GM19468 (cell line): ENCODE measurements around the gene ANAPC2.

Experiments
- ATAC-seq: cut with Tn5 transposase; IDR thresholded peaks from one replicate; pipeline ENCODE4 v1.9.1; 2021; ENCODE audit warnings: mild to moderate bottlenecking, moderate library complexity, moderate number of reproducible peaks; ENCODE audit not compliant: unreplicated experiment; ENCODE audit errors: extremely low read depth

Gene ANAPC2

GRCh38 chr9:137149363-137149762 lies 39.0 kb downstream of the ANAPC2 start:
- ATAC-seq = no peak

- no peak for ATAC-seq
Observed at GRCh38 chr9:137148661-137149060, 39.7 kb downstream of the ANAPC2 start.

- ATAC-seq = no peak
Observed at GRCh38 chr9:137148242-137148641, 40.1 kb downstream of the ANAPC2 start.

GRCh38 chr9:137147793-137148160 lies 40.6 kb downstream of the ANAPC2 start:
- no peak for ATAC-seq

GRCh38 chr9:137147091-137147792 lies 41.1 kb downstream of the ANAPC2 start:
- ATAC-seq = no peak

GRCh38 chr9:137146527-137146918 lies 41.8 kb downstream of the ANAPC2 start:
- ATAC-seq = no peak

- no peak for ATAC-seq
Observed at GRCh38 chr9:137145731-137146526, 42.4 kb downstream of the ANAPC2 start.

GRCh38 chr9:137143459-137143858 lies 44.9 kb downstream of the ANAPC2 start:
- no peak for ATAC-seq

GRCh38 chr9:137141976-137142936 lies 46.1 kb downstream of the ANAPC2 start:
- no peak for ATAC-seq

- ATAC-seq = no peak
Observed at GRCh38 chr9:137141050-137141810, 47.1 kb downstream of the ANAPC2 start.

GRCh38 chr9:137140151-137141012 lies 48.0 kb downstream of the ANAPC2 start:
- no peak for ATAC-seq

- ATAC-seq = no peak
Observed at GRCh38 chr9:137139468-137140150, 48.8 kb downstream of the ANAPC2 start.

GRCh38 chr9:137138722-137139467 lies 49.5 kb downstream of the ANAPC2 start, which contains the start of gene GRIN1:
Gene GRIN1, plus strand, starts transcription at chr9:137139154. Its CDS starts 333 bp downstream, at chr9:137139487.
- ATAC-seq = no peak

- no peak for ATAC-seq
Observed at GRCh38 chr9:137138058-137138721, 50.2 kb downstream of the ANAPC2 start.

GRCh38 chr9:137136881-137137607 lies 51.3 kb downstream of the ANAPC2 start:
- no peak for ATAC-seq

GRCh38 chr9:137136261-137136880 lies 52.0 kb downstream of the ANAPC2 start:
- no peak for ATAC-seq
